Measurements from ENCODE around the gene ADNP2.
A peak's percentile ranks its signal among the peaks of the same experiment; 100 is the strongest.
"Not testable (repeated sequence)": the region's sequence is repeated elsewhere in the genome, so short reads cannot be mapped to it uniquely, and the experiment has no call there.

Gene ADNP2

GRCh38 chr18:80137976-80138375 lies 28.9 kb downstream of the ADNP2 start:
- no peak for DNase-seq (ENCODE audit: extremely low spot score, insufficient read length, low read depth)
- FAIRE-seq = no peak

- FAIRE-seq (no peak), DNase-seq (ENCODE audit: extremely low spot score, insufficient read length, low read depth) (no peak)
Measured at GRCh38 chr18:80140455-80140985, 31.5 kb downstream of the ADNP2 start.

GRCh38 chr18:80143881-80144280 lies 34.8 kb downstream of the ADNP2 start:
- no peak for DNase-seq (ENCODE audit: extremely low spot score, insufficient read length, low read depth)
- no peak for FAIRE-seq

GRCh38 chr18:80145196-80145804 lies 36.2 kb downstream of the ADNP2 start:
- DNase-seq (ENCODE audit: extremely low spot score, insufficient read length, low read depth) (no peak), FAIRE-seq (no peak)

- DNase-seq (ENCODE audit: extremely low spot score, insufficient read length, low read depth) (no peak), FAIRE-seq (peak; percentile 48)
Measured at GRCh38 chr18:80147037-80147417, 38.0 kb downstream of the ADNP2 start.

GRCh38 chr18:80147418-80148325 lies 38.6 kb downstream of the ADNP2 start:
- FAIRE-seq = peak; percentile 94
- peak; percentile 73 for DNase-seq (ENCODE audit: extremely low spot score, insufficient read length, low read depth)

- FAIRE-seq (peak; percentile 24), DNase-seq (ENCODE audit: extremely low spot score, insufficient read length, low read depth) (no peak)
Measured at GRCh38 chr18:80148326-80149199, 39.5 kb downstream of the ADNP2 start.

- FAIRE-seq = no peak
- no peak for DNase-seq (ENCODE audit: extremely low spot score, insufficient read length, low read depth)
Measured at GRCh38 chr18:80149667-80150066, 40.6 kb downstream of the ADNP2 start.

- FAIRE-seq (peak; percentile 89), DNase-seq (ENCODE audit: extremely low spot score, insufficient read length, low read depth) (no peak)
Measured at GRCh38 chr18:80154293-80154692, 45.2 kb downstream of the ADNP2 start.

GRCh38 chr18:80157708-80158343 lies 48.8 kb downstream of the ADNP2 start:
- DNase-seq (ENCODE audit: extremely low spot score, insufficient read length, low read depth) = no peak
- FAIRE-seq = peak; percentile 84

GRCh38 chr18:80158365-80158764 lies 49.3 kb downstream of the ADNP2 start:
- DNase-seq (ENCODE audit: extremely low spot score, insufficient read length, low read depth) (no peak), FAIRE-seq (no peak)

GRCh38 chr18:80159713-80160636 lies 50.9 kb downstream of the ADNP2 start:
- FAIRE-seq (no peak), DNase-seq (ENCODE audit: extremely low spot score, insufficient read length, low read depth) (no peak)

- no peak for FAIRE-seq
- no peak for DNase-seq (ENCODE audit: extremely low spot score, insufficient read length, low read depth)
Measured at GRCh38 chr18:80161781-80162417, 52.8 kb downstream of the ADNP2 start.

GRCh38 chr18:80163183-80163582 lies 54.1 kb downstream of the ADNP2 start:
- no peak for FAIRE-seq
- no peak for DNase-seq (ENCODE audit: extremely low spot score, insufficient read length, low read depth)

GRCh38 chr18:80164727-80165355 lies 55.8 kb downstream of the ADNP2 start:
- FAIRE-seq; DNase-seq (ENCODE audit: extremely low spot score, insufficient read length, low read depth): not testable (repeated sequence)

- DNase-seq (ENCODE audit: extremely low spot score, insufficient read length, low read depth) (no peak), FAIRE-seq (no peak)
Measured at GRCh38 chr18:80166240-80166639, 57.2 kb downstream of the ADNP2 start.

GRCh38 chr18:80166725-80167124 lies 57.7 kb downstream of the ADNP2 start:
- DNase-seq (ENCODE audit: extremely low spot score, insufficient read length, low read depth) (no peak), FAIRE-seq (no peak)

GRCh38 chr18:80167331-80167730 lies 58.3 kb downstream of the ADNP2 start:
- DNase-seq (ENCODE audit: extremely low spot score, insufficient read length, low read depth) (no peak), FAIRE-seq (no peak)
